ENCODE results near the gene PDE4D.

GRCh38 chr5:59117320-59117719, 776.2 kb downstream of the PDE4D start:
- TF ChIP-seq EZH2 (IDR thresholded peaks at IDR 0.05; ENCODE audit: insufficient read depth, poor library complexity, severe bottlenecking) (no peak), EZH2phosphoT487 (IDR thresholded peaks at IDR 0.05; ENCODE audit: insufficient read depth, low read depth) (no peak)

Measured in GM23248 (cell line).